GM10248 (cell line): Measurements from ENCODE around the gene HMGN3.

Experiments
- CTCF ChIA-PET: fragments of 300-600 bp; sonication (Branson Sonifier 250); formaldehyde crosslinking; extraction: SDS; loops from one replicate; lab custom pipeline; 2021; ENCODE audit warnings: antibody characterized with exemption; lab: Yijun Ruan, JAX
- POLR2A ChIA-PET: fragments of 350-650 bp; sonication (Branson Sonifier 250); formaldehyde crosslinking; extraction: SDS; loops from one replicate; lab custom pipeline; 2020; ENCODE audit warnings: antibody characterized with exemption; lab: Yijun Ruan, JAX
- DNase-seq: peaks from one replicate; pipeline ENCODE4 v3.0.0; 2012; ENCODE audit errors: extremely low spot score
- CTCF ChIP-seq: IDR thresholded peaks from 2 replicates; pipeline ENCODE4 v1.5.1; 2012; ENCODE audit warnings: mild to moderate bottlenecking, low read depth; ENCODE audit errors: extremely low read depth, missing control alignments, control extremely low read depth

The HMGN3 gene

GRCh38 chr6:79234150-79235022 is at the start of gene HMGN3:
Gene HMGN3, minus strand, starts transcription at chr6:79234682.
- peak; percentile 92 for DNase-seq
- POLR2A ChIA-PET: no interaction called here
- CTCF ChIA-PET: no interaction called here
- TF ChIP-seq CTCF: peak; percentile 14

DNA sequence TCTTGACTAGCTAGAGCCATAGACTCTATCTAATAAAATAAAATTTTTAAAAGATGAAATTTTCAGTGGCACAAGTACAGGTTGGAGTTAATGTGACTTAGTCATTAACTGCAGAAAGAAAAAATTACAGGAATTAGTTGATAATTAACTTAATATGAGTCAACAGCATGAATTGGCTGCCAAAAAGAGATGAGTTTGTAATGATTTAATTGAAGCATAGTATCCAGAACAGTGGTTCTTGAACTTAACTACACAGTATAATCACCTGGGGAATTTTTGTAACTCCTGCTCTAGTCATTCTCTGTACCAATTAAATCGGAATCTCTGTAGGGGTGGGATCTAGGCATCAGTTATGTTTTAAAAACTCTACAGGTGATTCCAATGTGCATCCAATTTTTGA is 46.3 kb upstream of the HMGN3 start:
- CTCF ChIA-PET: no interaction called here
- TF ChIP-seq CTCF: no peak
- POLR2A ChIA-PET: no interaction called here

GRCh38 chr6:79277109-79277508 is 42.6 kb upstream of the HMGN3 start:
- no peak for TF ChIP-seq CTCF
- ChIA-PET POLR2A (no interaction called here), CTCF (no interaction called here)
- no peak for DNase-seq

More for the DNA sequence above, 46.3 kb upstream of the HMGN3 start:
- no peak for DNase-seq

- no peak for DNase-seq
- POLR2A ChIA-PET: no interaction called here
- TF ChIP-seq CTCF: no peak
- CTCF ChIA-PET: no interaction called here
These were observed 35.4 kb upstream of the HMGN3 start for GRCh38 chr6:79269877-79270276.

DNA sequence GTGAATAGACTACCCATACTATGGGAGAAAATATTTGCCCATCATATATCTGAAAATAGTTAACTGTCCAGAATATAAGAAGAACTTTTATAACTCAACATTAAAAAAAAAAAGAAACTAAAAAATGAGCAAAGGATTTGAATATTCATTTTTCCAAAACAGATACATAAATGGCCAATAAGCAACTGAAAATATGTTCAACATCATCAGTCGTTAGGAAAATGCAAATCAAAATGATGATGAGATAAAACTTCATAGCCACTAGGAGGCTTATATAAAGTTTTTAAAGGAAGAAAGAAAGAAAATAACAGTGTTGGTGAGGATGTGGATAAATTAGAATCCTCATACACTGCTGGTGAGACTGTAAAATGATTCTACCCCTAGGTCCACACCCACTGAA is 32.6 kb upstream of the HMGN3 start:
- no peak for DNase-seq
- ChIA-PET CTCF (no interaction called here), POLR2A (no interaction called here)
- no peak for TF ChIP-seq CTCF

DNA sequence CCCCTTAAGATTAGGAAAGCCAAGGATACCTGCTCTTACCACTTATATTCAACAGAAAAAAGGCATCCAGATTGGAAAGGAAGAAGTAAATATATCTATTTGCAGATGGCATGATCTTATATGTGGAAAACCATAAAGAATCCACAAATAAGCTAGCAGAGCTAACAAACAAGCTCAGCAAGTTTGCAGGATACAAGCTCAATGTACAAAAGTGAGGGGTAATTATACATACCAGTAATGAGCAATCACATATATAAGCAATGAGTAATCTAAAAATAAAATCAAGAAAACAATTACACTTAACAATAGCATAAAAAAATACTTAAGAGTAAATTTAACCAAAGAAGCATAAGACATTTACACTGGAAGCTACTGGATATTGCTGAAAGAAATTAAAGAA is 31.6 kb upstream of the HMGN3 start:
- TF ChIP-seq CTCF: no peak
- ChIA-PET CTCF (interaction anchor here (1.3 kb wide), 1 partner anchor 18 kb away, joined by 3 read pairs; no protein-coding TSS in a partner anchor), POLR2A (no interaction called here)
- DNase-seq: no peak
